Endothelial cell of umbilical vein (primary cell): ENCODE data around the gene ANKMY2. TPM values are rescaled to one million over a fixed set of nuclear protein-coding genes. Genes with fewer than 3 reads are reported as not detected.

Experiments
- BruUV-seq: library from RNA; stranded (reverse); fragments of 400-500 nt; replicated peaks from 2 replicates; lab custom pipeline; 2021; lab: Mats Ljungman, UMichigan
- CTCF ChIA-PET: fragments of 300-600, 350-600 bp; sonication (Branson Sonifier 250); formaldehyde crosslinking; loops from one replicate; lab custom pipeline; 2021; ENCODE audit warnings: antibody characterized with exemption, inconsistent platforms; lab: Charles Lee
- POLR2A ChIA-PET: fragments of 300-600, 350-600 bp; sonication (Branson Sonifier 250); formaldehyde crosslinking; loops from one replicate; lab custom pipeline; 2021; ENCODE audit warnings: antibody characterized with exemption, inconsistent platforms; lab: Charles Lee
- DNase-seq: peaks from one replicate; pipeline ENCODE4 v3.0.0-alpha.2; 2011; ENCODE audit warnings: low read depth, low spot score
- FAIRE-seq: peaks from 2 replicates; lab custom pipeline; 2011; peaks lifted over from hg19 to GRCh38; lab: Jason Lieb, UNC
- H2AFZ ChIP-seq: 2 replicates; pipeline ENCODE4 v1.6.0; 2012; ENCODE audit warnings: low read depth, low read length, control low read depth, inconsistent platforms
- H3K27ac ChIP-seq: 2 replicates; pipeline ENCODE4 v1.5.1; 2011; ENCODE audit warnings: low read depth, mild to moderate bottlenecking, control low read depth, low read length, moderate library complexity; ENCODE audit not compliant: insufficient read depth
- H3K27me3 ChIP-seq, 2 experiments: 2 replicates each; pipeline versions ENCODE4 v1.6.0 to v1.6.1; 2011; ENCODE audit warnings: low read length in 2 of 2, mixed read lengths in 1 of 2; ENCODE audit not compliant: control insufficient read depth in 2 of 2, insufficient read depth in 2 of 2
- H3K36me3 ChIP-seq, 2 experiments: 2 replicates in 1 of 2; 3 replicates in 1 of 2; pipeline ENCODE4 v1.5.1; 2011; ENCODE audit warnings: low read length in 2 of 2, mild to moderate bottlenecking in 1 of 2, moderate library complexity in 1 of 2; ENCODE audit not compliant: control insufficient read depth in 2 of 2, insufficient read depth in 2 of 2; ENCODE audit errors: extremely low read depth in 1 of 2
- H3K4me1 ChIP-seq: 3 replicates; pipeline ENCODE4 v1.5.1; 2011; ENCODE audit warnings: mild to moderate bottlenecking, low read length; ENCODE audit not compliant: control insufficient read depth, insufficient read depth; ENCODE audit errors: extremely low read depth
- H3K4me2 ChIP-seq: 2 replicates; pipeline ENCODE4 v1.6.1; 2011; ENCODE audit warnings: low read length, control low read depth, mixed read lengths; ENCODE audit not compliant: insufficient read depth
- H3K4me3 ChIP-seq, 3 experiments: fragments of 200-600 bp in 1 of 3; sonication (generic), shearing (Covaris generic) in 1 of 3; replicated peaks in 1 of 3; 2 replicates each; pipeline ENCODE4 v1.5.1; 2011 to 2016; ENCODE audit warnings: control low read depth in 3 of 3, low read length in 3 of 3, mild to moderate bottlenecking in 2 of 3, inconsistent platforms in 1 of 3, low read depth in 1 of 3, moderate library complexity in 1 of 3; ENCODE audit not compliant: insufficient read depth in 1 of 3
- H3K79me2 ChIP-seq: 2 replicates; pipeline ENCODE4 v1.6.0; 2012; ENCODE audit warnings: low read length, inconsistent platforms; ENCODE audit not compliant: control insufficient read depth, insufficient read depth
- H3K9ac ChIP-seq: replicated peaks from 2 replicates; pipeline ENCODE3; 2011; ENCODE audit warnings: low read length, control low read depth; ENCODE audit not compliant: insufficient read depth; ENCODE audit errors: extremely low read depth
- H3K9me1 ChIP-seq: replicated peaks from 3 replicates; pipeline ENCODE4 v1.6.0; 2011; ENCODE audit warnings: mild to moderate bottlenecking, low read length; ENCODE audit not compliant: control insufficient read depth, insufficient read depth; ENCODE audit errors: extremely low read depth
- H3K9me3 ChIP-seq: replicated peaks from 2 replicates; pipeline ENCODE4 v1.5.1; 2012; ENCODE audit warnings: low read length, inconsistent platforms; ENCODE audit not compliant: control insufficient read depth, insufficient read depth
- H4K20me1 ChIP-seq: replicated peaks from 2 replicates; pipeline ENCODE3; 2011; ENCODE audit warnings: mild to moderate bottlenecking, low read length; ENCODE audit not compliant: control insufficient read depth, insufficient read depth; ENCODE audit errors: extremely low read depth
- CTCF ChIP-seq, 2 donors: IDR thresholded peaks; 1 replicate in 1 of 2; 2 replicates in 1 of 2; pipeline ENCODE4 v1.5.1; 2011; ENCODE audit warnings: low read length in 2 of 2, mild to moderate bottlenecking in 2 of 2, moderate library complexity in 2 of 2, control low read depth in 1 of 2, inconsistent platforms in 1 of 2, low read depth in 1 of 2; ENCODE audit not compliant: insufficient read depth in 1 of 2; ENCODE audit errors: extremely low read depth in 1 of 2
- FOS ChIP-seq: IDR thresholded peaks from 2 replicates; pipeline ENCODE4 v1.6.1; 2011; ENCODE audit warnings: mild to moderate bottlenecking, low read length, moderate library complexity, borderline replicate concordance; ENCODE audit not compliant: insufficient read depth
- JUN ChIP-seq: IDR thresholded peaks from 2 replicates; pipeline ENCODE4 v1.6.1; 2011; ENCODE audit warnings: borderline replicate concordance, low read depth; ENCODE audit not compliant: insufficient read length, insufficient read depth
- MAX ChIP-seq: IDR thresholded peaks from 2 replicates; pipeline ENCODE4 v1.6.1; 2011; ENCODE audit not compliant: insufficient read depth, insufficient read length
- POLR2AphosphoS5 ChIP-seq: IDR thresholded peaks from 2 replicates; pipeline ENCODE4 v1.6.1; 2012; ENCODE audit warnings: low read depth, mild to moderate bottlenecking, control low read depth, low read length, moderate library complexity; ENCODE audit not compliant: insufficient read depth
- dilution Hi-C: fragments of 300-500 bp; cut with MboI; formaldehyde crosslinking; loops from one replicate; pipeline ENCODE4 v1.15.0; 2019; ENCODE audit warnings: low sequenced_read_pairs; ENCODE audit not compliant: extremely low pct_ligation_motif_present
- intact Hi-C: fragments of 100-400 bp; cut with micrococcal nuclease; formaldehyde crosslinking; loops from one replicate; pipeline ENCODE4 v1.10.0; 2022
- polyA plus RNA-seq, 4 experiments: library from polyadenylated mRNA; depleted of rRNA in 3 of 4; stranded (reverse) in 3 of 4; unstranded in 1 of 4; fragments of >200 nt; gene quantifications; 2 replicates each; pipeline versions ENCODE4 v1.2.1 to v1.2.3, GENCODE V29; 2011 to 2012; ENCODE audit warnings: missing spikeins in 1 of 4
- total RNA-seq: library from RNA; stranded (reverse); gene quantifications from 2 replicates; pipeline ENCODE4 v1.2.3, GENCODE V29; 2021

The ANKMY2 gene
- total and polyA plus RNA-seq, 2 donors (not counting 3 experiments of a cell fraction or from before 2014, with no cell fraction given) = 7.7 to 11.6 TPM

GRCh38 chr7:16609842-16610450 lies 35.6 kb downstream of the ANKMY2 start:
- FAIRE-seq = no peak
- no peaks in the 10 kb centered on the region for H3K79me2 ChIP-seq
- H4K20me1 ChIP-seq = no peaks in the 10 kb centered on the region
- BruUV-seq = no TSS peak
- POLR2A ChIA-PET = no interaction called here
- H3K4me1 ChIP-seq = no peaks in the 10 kb centered on the region
- H2AFZ ChIP-seq = no peak overlapping the region
- no peak overlapping the region for H3K27ac ChIP-seq
- no peak overlapping the region for H3K9ac ChIP-seq
- no peaks in the 10 kb centered on the region for H3K9me1 ChIP-seq
- H3K4me2 ChIP-seq = no peak overlapping the region
- no peak overlapping the region for H3K4me3 ChIP-seq
- no peak for TF ChIP-seq MAX
- no peak for TF ChIP-seq CTCF (IDR thresholded peaks at IDR 0.05; ENCODE audit: extremely low read depth in 1 of 2, insufficient read depth in 1 of 2, low read depth in 1 of 2, low read length in 2 of 2)
- TF ChIP-seq POLR2AphosphoS5 = no peak
- intact Hi-C loops (no loop called here), dilution Hi-C loops (no loop called here)
- peaks cover 0 to 3% of the 10 kb centered on the region in 2 experiments for H3K36me3 ChIP-seq
- no peaks in the 10 kb centered on the region for H3K27me3 ChIP-seq
- no peak for DNase-seq
- H3K9me3 ChIP-seq = no peaks in the 10 kb centered on the region
- CTCF ChIA-PET = no interaction called here

GRCh38 chr7:16606704-16607103 lies 38.9 kb downstream of the ANKMY2 start:
- ChIA-PET POLR2A (no interaction called here), CTCF (interaction anchor here (1.3 kb wide), 1 partner anchor 12 kb away, joined by 3 read pairs; no protein-coding TSS in a partner anchor)
- H3K9ac ChIP-seq = no peak overlapping the region
- no peaks in the 10 kb centered on the region for H4K20me1 ChIP-seq
- H3K9me3 ChIP-seq = no peaks in the 10 kb centered on the region
- H2AFZ ChIP-seq = no peak overlapping the region
- no peak for FAIRE-seq
- H3K9me1 ChIP-seq = no peaks in the 10 kb centered on the region
- TF ChIP-seq JUN (no peak), FOS (no peak)
- H3K79me2 ChIP-seq = no peaks in the 10 kb centered on the region
- dilution Hi-C loops (no loop called here), intact Hi-C loops (no loop called here)
- no peaks in the 10 kb centered on the region for H3K27me3 ChIP-seq
- no TSS peak for BruUV-seq
- no peak for DNase-seq
- H3K27ac ChIP-seq = no peak overlapping the region
- H3K4me3 ChIP-seq = no peak overlapping the region
- no peaks in the 10 kb centered on the region for H3K4me1 ChIP-seq
- H3K36me3 ChIP-seq = no peaks in the 10 kb centered on the region
- H3K4me2 ChIP-seq = no peak overlapping the region
